T-helper 17 cell (primary cell): Measurements from ENCODE around the gene RNU1-1. TPM values are rescaled to one million over a fixed set of nuclear protein-coding genes. Genes with fewer than 3 reads are reported as not detected.
A peak's percentile ranks its signal among the peaks of the same experiment; 100 is the strongest.
"Not testable (repeated sequence)": the region's sequence is repeated elsewhere in the genome, so short reads cannot be mapped to it uniquely, and the experiment has no call there.

Experiments
- ATAC-seq: fragments of 150-1000 bp; cut with Tn5 transposase; 2 replicates; pipeline ENCODE4 v1.10.0; 2021; ENCODE audit warnings: mild to moderate bottlenecking, moderate library complexity
- DNase-seq, 3 donors: peaks; one replicate each; pipeline versions ENCODE4 v3.0.0 to v3.0.0-alpha.2; 2020 to 2021
- H3K9me3 ChIP-seq: one replicate; pipeline ENCODE4 v1.7.0; 2013; ENCODE audit warnings: low read length, mild to moderate bottlenecking; ENCODE audit not compliant: control insufficient read depth, poor library complexity, severe bottlenecking
- H3K27ac Mint-ChIP-seq: one replicate; pipeline ENCODE4 v1.8.0; 2022; ENCODE audit warnings: mild to moderate bottlenecking, moderate library complexity, mixed read lengths
- H3K27me3 Mint-ChIP-seq: one replicate; pipeline ENCODE4 v1.8.0; 2022; ENCODE audit warnings: mixed read lengths
- H3K36me3 Mint-ChIP-seq: one replicate; pipeline ENCODE4 v1.8.0; 2022; ENCODE audit warnings: low read depth, mixed read lengths
- H3K4me1 Mint-ChIP-seq: one replicate; pipeline ENCODE4 v1.8.0; 2022; ENCODE audit warnings: mild to moderate bottlenecking, mixed read lengths
- H3K4me3 Mint-ChIP-seq: one replicate; pipeline ENCODE4 v1.8.0; 2022; ENCODE audit warnings: mild to moderate bottlenecking, moderate library complexity, mixed read lengths
- total RNA-seq, 4 donors: library from RNA in 2 of 4; stranded (reverse) in 2 of 4; gene quantifications; one replicate each; pipeline ENCODE4 v1.2.3 and lab custom pipeline; 2022 to 2026

The RNU1-1 gene
- total RNA-seq, 2 donors from 2014 or later, result 3,182 to 3,922 TPM

- not testable (repeated sequence) for H3K9me3 ChIP-seq, H3K4me3 Mint-ChIP-seq, ATAC-seq, DNase-seq, H3K4me1 Mint-ChIP-seq, H3K36me3 Mint-ChIP-seq, H3K27ac Mint-ChIP-seq
- peaks cover 59% of the 10 kb centered on the region for H3K27me3 Mint-ChIP-seq
Observed at GRCh38 chr1:16535898-16536297, 21.8 kb upstream of the RNU1-1 start.

GRCh38 chr1:16535487-16535886, 21.4 kb upstream of the RNU1-1 start:
- not testable (repeated sequence) for DNase-seq, H3K4me1 Mint-ChIP-seq, H3K36me3 Mint-ChIP-seq, H3K9me3 ChIP-seq, ATAC-seq
- H3K27me3 Mint-ChIP-seq, result peaks cover 57% of the 10 kb centered on the region
- peak overlapping the region; percentile 82 for H3K4me3 Mint-ChIP-seq
- peak overlapping the region; percentile 77 for H3K27ac Mint-ChIP-seq

- peaks cover 54% of the 10 kb centered on the region for H3K27me3 Mint-ChIP-seq
- DNase-seq, result not testable (repeated sequence)
Observed at GRCh38 chr1:16534829-16535456, 20.9 kb upstream of the RNU1-1 start.

GRCh38 chr1:16534239-16534828, 20.2 kb upstream of the RNU1-1 start:
- Mint-ChIP-seq H3K4me3 (peak overlapping the region; percentile 82), H3K27me3 (peaks cover 54% of the 10 kb centered on the region)
- not testable (repeated sequence) for DNase-seq

More at GRCh38 chr1:16534829-16535456, 20.9 kb upstream of the RNU1-1 start:
- H3K9me3 ChIP-seq, H3K36me3 Mint-ChIP-seq, H3K4me1 Mint-ChIP-seq: not testable (repeated sequence)
- peak; percentile 71 for ATAC-seq
- peak overlapping the region; percentile 82 for H3K4me3 Mint-ChIP-seq
- peak overlapping the region; percentile 77 for H3K27ac Mint-ChIP-seq

GRCh38 chr1:16532235-16532991, 18.3 kb upstream of the RNU1-1 start:
- H3K4me1 Mint-ChIP-seq, H3K27ac Mint-ChIP-seq, H3K9me3 ChIP-seq, ATAC-seq, H3K4me3 Mint-ChIP-seq, DNase-seq, H3K36me3 Mint-ChIP-seq: not testable (repeated sequence)
- H3K27me3 Mint-ChIP-seq, result peaks cover 46% of the 10 kb centered on the region

More at GRCh38 chr1:16534239-16534828, 20.2 kb upstream of the RNU1-1 start:
- H3K36me3 Mint-ChIP-seq, H3K4me1 Mint-ChIP-seq, H3K9me3 ChIP-seq: not testable (repeated sequence)
- ATAC-seq, result peak; percentile 50
- peak overlapping the region; percentile 77 for H3K27ac Mint-ChIP-seq

- H3K27ac Mint-ChIP-seq, H3K4me1 Mint-ChIP-seq, H3K36me3 Mint-ChIP-seq, H3K9me3 ChIP-seq, ATAC-seq, H3K4me3 Mint-ChIP-seq, DNase-seq: not testable (repeated sequence)
- H3K27me3 Mint-ChIP-seq, result peaks cover 26% of the 10 kb centered on the region
Observed at GRCh38 chr1:16528338-16528737, 14.3 kb upstream of the RNU1-1 start.

GRCh38 chr1:16525769-16526168, 11.7 kb upstream of the RNU1-1 start:
- H3K9me3 ChIP-seq, H3K4me1 Mint-ChIP-seq, H3K4me3 Mint-ChIP-seq, H3K36me3 Mint-ChIP-seq, DNase-seq, ATAC-seq, H3K27ac Mint-ChIP-seq: not testable (repeated sequence)
- peaks cover 17% of the 10 kb centered on the region for H3K27me3 Mint-ChIP-seq

- not testable (repeated sequence) for H3K27ac Mint-ChIP-seq, H3K9me3 ChIP-seq, H3K36me3 Mint-ChIP-seq, H3K4me1 Mint-ChIP-seq, DNase-seq, H3K4me3 Mint-ChIP-seq, ATAC-seq
- peaks cover 58% of the 10 kb centered on the region for H3K27me3 Mint-ChIP-seq
Observed at GRCh38 chr1:16521679-16522078, 7.6 kb upstream of the RNU1-1 start.

- no peaks in the 10 kb centered on the region for H3K9me3 ChIP-seq
- H3K36me3 Mint-ChIP-seq, result peaks cover 2% of the 10 kb centered on the region
- H3K27ac Mint-ChIP-seq, result no peak overlapping the region
- H3K4me1 Mint-ChIP-seq, result no peaks in the 10 kb centered on the region
- no peak overlapping the region for H3K4me3 Mint-ChIP-seq
- DNase-seq, result no peak
- H3K27me3 Mint-ChIP-seq, result peaks cover 58% of the 10 kb centered on the region
- ATAC-seq, result no peak
Observed at GRCh38 chr1:16521288-16521583, 7.2 kb upstream of the RNU1-1 start.

GRCh38 chr1:16520435-16521287, 6.6 kb upstream of the RNU1-1 start:
- H3K9me3 ChIP-seq, H3K36me3 Mint-ChIP-seq, ATAC-seq, H3K4me3 Mint-ChIP-seq, H3K4me1 Mint-ChIP-seq, H3K27ac Mint-ChIP-seq, DNase-seq: not testable (repeated sequence)
- peaks cover 54% of the 10 kb centered on the region for H3K27me3 Mint-ChIP-seq

- H3K4me3 Mint-ChIP-seq, DNase-seq, H3K36me3 Mint-ChIP-seq, H3K27ac Mint-ChIP-seq, H3K4me1 Mint-ChIP-seq, ATAC-seq, H3K9me3 ChIP-seq: not testable (repeated sequence)
- peaks cover 54% of the 10 kb centered on the region for H3K27me3 Mint-ChIP-seq
Observed at GRCh38 chr1:16519255-16519951, 5.3 kb upstream of the RNU1-1 start.

GRCh38 chr1:16518913-16519254, 4.8 kb upstream of the RNU1-1 start:
- not testable (repeated sequence) for H3K4me3 Mint-ChIP-seq, H3K27ac Mint-ChIP-seq, H3K36me3 Mint-ChIP-seq, H3K4me1 Mint-ChIP-seq, H3K9me3 ChIP-seq, ATAC-seq, DNase-seq
- peaks cover 54% of the 10 kb centered on the region for H3K27me3 Mint-ChIP-seq
